ENCODE measurements around the gene PAIP1.
"Not testable (repeated sequence)": the region's sequence is repeated elsewhere in the genome, so short reads cannot be mapped to it uniquely, and the experiment has no call there.

The PAIP1 gene

GRCh38 chr5:43556857-43557542 is at the start of gene PAIP1:
TSS of gene PAIP1 (minus strand) at chr5:43557077. CDS start at chr5:43556846, 231 bp downstream.
- DNase-seq: no peak

GRCh38 chr5:43606351-43606750 is 49.5 kb upstream of the PAIP1 start:
- DNase-seq: no peak

GRCh38 chr5:43604699-43605098 is 47.8 kb upstream of the PAIP1 start:
- DNase-seq: no peak

- DNase-seq: peak; percentile 87
Observed at GRCh38 chr5:43603344-43604217, 46.7 kb upstream of the PAIP1 start.

GRCh38 chr5:43602461-43603343 is 45.8 kb upstream of the PAIP1 start, which contains the start of gene NNT:
TSS of gene NNT (plus strand) at chr5:43603180. CDS start at chr5:43609196, 6,016 bp downstream.
- DNase-seq: peak; percentile 41

GRCh38 chr5:43601454-43602260 is 44.8 kb upstream of the PAIP1 start:
- peak; percentile 38 for DNase-seq

- DNase-seq: not testable (repeated sequence)
Observed at GRCh38 chr5:43598927-43599326, 42.0 kb upstream of the PAIP1 start.

GRCh38 chr5:43592363-43592762 is 35.5 kb upstream of the PAIP1 start:
- no peak for DNase-seq

- DNase-seq: no peak
Observed at GRCh38 chr5:43590700-43591099, 33.8 kb upstream of the PAIP1 start.

GRCh38 chr5:43589310-43589709 is 32.4 kb upstream of the PAIP1 start:
- no peak for DNase-seq

- DNase-seq: no peak
Observed at GRCh38 chr5:43588842-43589241, 32.0 kb upstream of the PAIP1 start.

- no peak for DNase-seq
Observed at GRCh38 chr5:43584166-43584699, 27.4 kb upstream of the PAIP1 start.

- DNase-seq: no peak
Observed at GRCh38 chr5:43583724-43584123, 26.8 kb upstream of the PAIP1 start.

- DNase-seq: no peak
Observed at GRCh38 chr5:43582082-43583005, 25.5 kb upstream of the PAIP1 start.

GRCh38 chr5:43581398-43581797 is 24.5 kb upstream of the PAIP1 start:
- DNase-seq: no peak

- DNase-seq: not testable (repeated sequence)
Observed at GRCh38 chr5:43580402-43581210, 23.7 kb upstream of the PAIP1 start.

- no peak for DNase-seq
Observed at GRCh38 chr5:43573058-43573457, 16.2 kb upstream of the PAIP1 start.

GRCh38 chr5:43572357-43572756 is 15.5 kb upstream of the PAIP1 start:
- DNase-seq: no peak

GRCh38 chr5:43571237-43571636 is 14.4 kb upstream of the PAIP1 start:
- no peak for DNase-seq

Data from NCI-H2029 treated with DMSO at 0.1 percent for 48 hours (cell line).